ENCODE results near the gene POLG.

The POLG gene

DNA sequence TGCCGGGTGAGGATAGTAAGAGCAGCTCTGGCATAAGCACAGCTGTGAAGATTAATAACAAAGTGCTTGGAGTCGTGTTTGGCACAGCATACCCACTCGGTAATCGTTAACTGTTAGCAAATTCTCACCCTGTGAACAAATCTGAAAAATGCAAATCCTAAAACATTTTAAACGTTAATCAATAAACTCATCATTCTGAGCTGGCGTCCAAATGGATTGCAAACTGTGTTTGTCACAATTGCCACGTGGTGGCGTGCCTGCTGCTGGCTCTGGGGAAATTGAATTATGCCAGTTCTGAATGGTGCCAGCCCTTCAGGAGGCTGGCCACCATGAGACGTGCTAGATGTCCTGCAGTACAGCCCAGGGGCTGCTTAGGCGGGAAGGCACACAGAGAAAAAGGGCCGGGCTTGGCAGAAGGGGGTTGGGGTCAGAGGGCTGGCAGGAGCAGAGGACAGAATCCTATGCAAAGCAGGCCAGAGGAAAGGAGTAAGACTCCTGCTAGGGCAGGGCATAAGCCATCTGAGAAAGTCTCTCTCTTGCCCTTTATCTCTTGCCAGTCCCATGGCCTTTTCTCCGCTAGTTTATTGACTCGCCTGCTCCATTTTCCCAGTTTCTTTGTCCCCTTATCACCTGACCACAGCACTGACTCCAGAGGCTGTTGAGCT lies 22.1 kb upstream of the POLG start:
- no peak for DNase-seq

DNA sequence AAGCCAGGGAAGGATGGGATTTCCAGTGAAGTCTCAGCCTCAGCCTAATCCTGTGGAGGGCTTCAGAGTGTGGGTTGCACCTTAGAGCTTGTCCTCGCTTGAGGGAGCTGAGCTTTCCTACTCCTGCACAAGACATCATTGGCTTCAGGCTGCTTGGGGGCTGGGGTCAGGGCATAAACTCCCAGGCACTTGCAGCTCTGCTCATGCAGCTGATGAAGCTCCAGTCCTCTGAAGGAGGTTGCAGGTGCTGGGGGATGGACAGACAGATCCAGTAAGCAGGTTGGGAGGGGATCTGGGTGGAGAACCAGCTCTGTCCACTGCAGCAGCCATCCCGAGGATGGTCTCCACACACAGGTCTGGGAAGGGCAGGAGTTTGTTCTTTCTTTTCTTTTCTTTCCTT lies 19.4 kb upstream of the POLG start:
- DNase-seq: no peak

DNA sequence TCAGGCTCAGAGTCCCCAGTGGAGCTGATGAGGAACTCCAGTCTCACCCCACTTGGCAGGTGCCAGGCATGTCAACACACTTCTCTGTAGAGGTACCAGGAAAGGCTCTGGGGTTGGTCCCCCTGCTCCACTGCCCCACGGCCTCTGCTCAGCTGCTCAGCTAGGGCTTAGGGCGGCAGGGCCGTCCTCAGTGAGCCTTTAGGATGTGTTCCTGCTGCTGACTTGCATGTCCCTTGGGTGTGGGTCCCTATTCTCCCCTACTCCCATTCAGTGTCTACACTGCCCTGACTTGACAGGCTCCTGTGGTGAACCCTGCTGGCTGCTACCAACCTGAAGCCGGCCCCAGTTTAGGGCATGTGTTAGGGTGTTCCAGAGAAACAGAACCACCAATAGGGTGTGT lies 17.9 kb upstream of the POLG start:
- DNase-seq: no peak

DNA sequence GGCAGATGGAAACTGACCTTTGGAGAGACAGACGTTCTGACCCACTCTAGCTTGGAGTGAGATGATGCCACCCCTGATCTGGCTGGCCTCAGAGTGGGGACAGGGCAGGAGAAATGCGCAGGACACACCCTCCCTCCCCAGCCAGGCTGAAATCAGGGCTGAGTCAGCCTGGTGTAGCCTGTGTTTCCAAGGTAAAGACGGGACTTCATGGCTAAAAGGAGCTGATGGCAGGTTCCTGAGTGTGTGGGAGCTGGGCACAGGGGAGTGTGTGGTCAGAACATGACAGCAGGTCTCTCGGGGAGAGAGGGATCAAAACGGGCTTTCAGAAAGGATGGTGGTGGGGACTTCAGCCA lies 14.6 kb upstream of the POLG start:
- no peak for DNase-seq

DNA sequence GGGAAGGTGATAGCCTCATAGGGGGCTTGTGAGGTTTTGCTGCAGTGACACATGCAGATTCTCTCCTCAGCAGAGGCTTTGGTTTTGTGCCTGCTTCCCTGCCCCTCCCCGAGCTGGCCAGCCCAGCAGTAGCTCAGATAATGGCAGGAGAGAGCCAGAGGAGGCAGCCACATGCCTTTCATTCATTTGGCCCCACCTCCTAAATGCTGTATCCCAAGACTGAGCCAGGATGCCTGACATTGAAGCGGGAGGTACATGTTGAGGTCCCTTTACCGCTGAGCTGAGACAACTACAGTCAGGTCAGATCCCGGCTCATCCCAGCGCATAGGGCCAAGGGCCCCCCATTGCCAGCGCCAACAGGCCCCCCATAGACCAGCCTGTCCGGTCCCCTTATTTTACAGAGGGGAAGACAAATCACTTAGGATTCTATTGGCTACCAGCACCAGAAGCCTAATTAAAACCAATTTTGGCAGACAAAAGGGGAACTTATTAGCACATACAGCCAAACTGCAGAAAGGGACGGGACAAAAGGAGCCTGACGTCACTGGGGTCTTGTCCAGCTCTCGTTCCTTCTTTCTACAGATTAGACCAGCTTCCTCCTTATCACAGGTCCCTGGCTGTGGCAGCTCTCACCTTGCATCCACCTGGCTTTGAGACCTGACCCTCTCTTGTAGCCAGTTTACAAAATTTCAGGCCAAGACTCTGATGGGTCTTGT lies 12.1 kb upstream of the POLG start:
- no peak for DNase-seq

DNA sequence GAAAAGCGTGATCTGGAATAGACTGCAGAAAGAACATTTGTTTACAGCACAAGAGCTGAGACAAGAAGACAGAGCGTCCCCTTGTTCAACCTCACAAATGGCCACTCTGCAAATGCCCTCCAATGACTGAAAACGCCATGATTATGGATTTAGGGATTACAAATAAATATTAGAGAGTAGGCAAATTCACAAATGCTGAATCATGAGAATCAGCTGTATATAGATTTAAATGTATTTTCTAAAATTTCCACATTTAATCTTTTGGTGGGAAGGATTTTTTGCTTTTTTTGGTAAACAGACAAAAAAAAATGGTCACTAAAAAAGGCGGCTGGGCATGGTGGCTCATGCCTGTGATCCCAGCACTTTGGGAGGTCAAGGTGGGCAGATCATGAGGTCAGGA lies 10.6 kb upstream of the POLG start:
- DNase-seq: no peak

DNA sequence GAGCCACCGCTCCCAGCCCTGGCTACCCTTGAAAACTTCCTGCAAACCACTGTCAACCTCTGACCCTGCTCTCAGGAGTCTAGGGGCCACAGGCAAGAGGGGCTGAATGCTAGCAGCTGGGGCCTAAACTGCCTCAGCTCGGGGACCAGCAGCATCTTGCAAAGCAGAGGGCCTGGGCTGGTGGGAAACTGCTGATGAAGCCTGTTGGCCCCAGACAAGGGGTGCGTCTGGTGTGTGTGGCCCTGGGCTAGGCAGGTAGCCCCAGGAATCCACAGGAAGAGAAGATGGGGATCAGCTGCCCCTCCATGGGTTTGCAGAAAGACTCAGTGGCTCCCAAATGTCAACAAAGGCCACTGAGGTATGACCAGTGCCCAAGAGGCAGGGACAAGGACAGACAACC lies 8.2 kb upstream of the POLG start:
- no peak for DNase-seq

DNA sequence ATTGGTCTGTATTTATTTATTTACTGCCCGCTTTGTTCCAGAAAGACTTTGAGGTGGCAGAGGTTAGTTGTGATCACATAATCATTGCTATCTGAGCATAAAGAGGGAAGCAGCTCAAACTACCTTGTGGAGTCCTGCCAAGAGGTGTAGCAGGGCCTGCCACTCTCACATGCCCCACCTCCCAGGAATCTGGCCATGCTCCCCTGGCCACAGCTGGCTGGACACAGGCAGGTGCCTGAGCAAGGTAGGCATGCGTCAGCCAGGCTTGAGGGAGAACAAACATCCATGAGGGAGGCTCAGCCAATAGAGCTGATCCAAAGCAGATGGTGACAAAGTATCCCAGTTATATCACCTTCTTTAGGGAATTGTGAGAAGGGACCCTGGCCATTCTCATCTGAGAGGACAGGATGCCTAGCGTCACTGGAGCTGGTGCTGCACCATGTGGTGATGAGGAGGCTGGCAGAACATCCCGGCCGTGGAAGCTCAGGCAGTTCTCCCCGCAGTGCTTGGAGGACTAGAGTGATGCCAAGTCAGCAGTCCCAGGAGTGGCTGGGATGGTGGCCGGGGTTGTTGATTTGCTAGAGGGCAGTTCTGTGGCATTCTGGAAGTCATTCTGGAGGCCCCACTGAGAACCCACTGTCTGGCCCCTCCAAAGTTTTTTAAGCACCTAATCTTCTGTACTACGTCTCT lies 6.8 kb upstream of the POLG start:
- no peak for DNase-seq

DNA sequence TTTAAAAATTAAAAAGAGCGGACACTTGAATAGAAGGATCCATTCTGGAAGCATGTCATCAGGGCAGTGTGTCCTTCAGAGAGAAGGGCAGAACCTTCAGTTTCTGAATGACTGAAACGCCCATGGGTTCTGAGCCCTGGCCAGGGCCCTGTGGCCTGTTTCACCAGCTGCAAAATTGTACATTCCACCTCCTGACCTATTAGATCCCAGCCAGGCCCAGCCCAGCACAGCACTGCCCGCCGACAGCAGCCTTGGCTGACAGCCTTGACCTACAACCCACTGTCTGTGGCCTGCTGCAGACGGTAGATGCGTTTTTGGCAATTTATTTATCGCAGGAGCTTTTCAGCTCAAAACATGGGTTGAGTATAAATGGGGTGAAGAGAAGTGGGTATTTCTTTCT lies 5.9 kb upstream of the POLG start:
- no peak for DNase-seq

DNA sequence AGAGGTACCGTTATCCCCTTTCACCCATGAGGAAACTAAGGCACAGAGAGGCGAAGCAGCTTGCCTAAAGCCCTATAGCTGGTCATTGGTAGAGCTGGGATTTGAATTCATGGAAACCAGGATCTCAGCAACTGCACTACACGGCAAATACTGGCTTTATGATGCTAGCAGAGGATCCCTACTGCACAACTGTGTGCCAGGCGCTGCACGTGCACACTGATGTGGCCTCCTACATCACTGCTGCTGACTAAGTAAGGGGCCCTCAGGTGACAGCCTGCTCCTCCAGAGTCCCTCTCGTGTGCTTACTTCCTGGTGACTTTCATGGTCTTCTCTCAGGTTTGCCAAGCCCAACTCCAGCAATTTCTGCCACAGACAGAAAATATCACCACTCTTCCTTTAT lies 3.4 kb upstream of the POLG start:
- DNase-seq: peak; percentile 45

DNA sequence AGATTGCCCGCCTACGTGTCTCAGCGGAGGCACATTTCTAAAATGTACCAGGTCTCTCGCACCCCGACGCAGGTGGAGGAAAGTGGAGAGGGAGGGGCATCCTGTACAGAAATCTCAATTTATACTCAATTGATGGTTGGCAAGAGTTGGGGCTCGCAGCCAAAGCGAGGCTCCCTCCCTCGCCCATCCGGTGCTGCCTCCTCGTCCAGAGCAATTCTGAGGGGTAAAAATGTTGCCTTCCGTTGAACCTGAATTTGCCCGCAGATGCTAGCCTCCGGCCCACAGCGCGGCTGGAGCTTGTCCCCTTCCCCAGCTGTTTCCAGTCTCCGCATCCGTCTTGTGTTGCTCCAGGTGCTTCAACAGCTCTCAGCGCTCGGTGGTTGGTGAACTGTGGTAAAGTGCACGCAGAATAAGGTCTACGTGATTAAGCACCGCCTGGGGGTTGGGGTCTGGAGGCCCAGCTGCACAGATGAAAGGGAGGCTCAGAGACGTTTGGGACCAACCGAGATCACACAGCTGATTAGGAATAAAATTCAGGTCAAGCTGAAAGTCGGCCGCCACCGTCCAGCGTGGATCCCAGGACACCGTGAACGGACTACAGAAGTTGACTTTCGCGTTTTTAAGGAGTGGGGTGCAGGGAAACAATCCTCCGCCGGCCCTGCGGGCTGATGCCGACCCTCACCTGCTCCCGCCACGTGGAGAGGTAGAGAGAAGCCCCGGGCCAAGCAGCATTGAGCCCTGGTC lies 846 bp upstream of the POLG start:
- DNase-seq: no peak

DNA sequence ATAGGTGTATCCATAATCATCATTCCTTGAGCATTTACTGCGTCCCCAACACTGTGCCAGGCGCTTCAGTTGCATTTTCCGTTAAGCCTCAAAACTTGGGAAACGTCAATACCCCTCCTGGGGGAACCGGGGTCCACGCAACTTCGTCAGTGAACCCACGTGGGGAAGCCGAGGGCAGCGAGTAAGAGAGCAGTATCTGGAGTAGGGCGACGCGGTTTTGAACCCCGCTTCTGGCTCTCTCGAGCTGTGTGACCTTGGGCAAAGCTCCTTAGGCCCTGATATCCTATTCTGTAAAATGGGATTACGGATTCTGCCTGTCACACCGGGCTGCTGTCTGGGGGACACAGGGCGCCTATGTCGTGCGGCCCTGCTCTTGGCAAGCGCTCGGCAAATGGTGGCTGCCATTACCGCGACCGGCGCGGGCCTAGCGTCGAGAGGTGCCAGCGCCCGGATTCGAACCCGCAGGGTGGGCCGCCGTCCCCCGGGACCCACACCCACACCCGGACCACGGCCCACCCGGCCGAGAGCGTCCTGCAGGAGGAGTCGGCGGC lies 590 bp downstream of the POLG start:
- DNase-seq: no peak

DNA sequence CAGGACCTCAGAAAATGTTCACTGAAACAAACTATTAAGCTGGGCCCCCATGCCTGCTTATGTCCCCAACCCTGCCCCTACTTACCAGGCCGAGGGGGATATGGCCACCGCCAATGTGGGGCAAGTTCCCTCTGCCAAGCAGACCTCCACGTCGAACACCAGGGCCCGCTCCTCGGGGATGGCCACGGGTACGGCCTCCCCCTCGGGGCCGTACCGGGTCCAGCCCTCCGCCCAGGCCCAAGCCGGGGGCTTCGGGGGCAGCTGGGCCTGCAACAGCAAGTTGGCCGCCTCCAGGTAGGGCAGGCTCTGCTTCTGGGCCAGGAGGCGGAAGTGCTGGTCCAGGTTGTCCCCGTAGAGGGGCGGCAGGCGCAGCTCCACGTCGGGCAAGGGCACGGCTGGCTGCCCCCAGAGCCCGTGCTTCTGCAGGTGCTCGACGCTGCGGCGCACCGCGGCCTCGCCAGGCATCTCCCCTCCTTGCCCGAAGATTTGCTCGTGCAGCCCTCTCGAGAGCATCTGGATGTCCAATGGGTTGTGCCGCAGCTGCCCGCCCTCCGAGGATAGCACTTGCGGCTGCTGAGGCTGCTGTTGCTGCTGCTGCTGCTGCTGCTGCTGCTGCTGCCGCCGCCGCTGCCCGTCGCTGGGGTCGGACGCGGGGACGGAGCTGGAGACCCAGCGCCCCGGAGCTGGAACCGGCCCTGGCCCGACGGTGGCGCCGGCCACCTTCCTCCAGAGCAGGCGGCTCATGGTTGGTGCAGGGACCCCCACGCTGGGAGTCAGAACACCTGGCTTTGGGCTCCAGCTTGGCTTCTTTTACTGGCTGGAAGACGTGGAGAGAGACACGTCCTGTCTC lies 1.4 kb downstream of the POLG start:
- peak; percentile 62 for DNase-seq

DNA sequence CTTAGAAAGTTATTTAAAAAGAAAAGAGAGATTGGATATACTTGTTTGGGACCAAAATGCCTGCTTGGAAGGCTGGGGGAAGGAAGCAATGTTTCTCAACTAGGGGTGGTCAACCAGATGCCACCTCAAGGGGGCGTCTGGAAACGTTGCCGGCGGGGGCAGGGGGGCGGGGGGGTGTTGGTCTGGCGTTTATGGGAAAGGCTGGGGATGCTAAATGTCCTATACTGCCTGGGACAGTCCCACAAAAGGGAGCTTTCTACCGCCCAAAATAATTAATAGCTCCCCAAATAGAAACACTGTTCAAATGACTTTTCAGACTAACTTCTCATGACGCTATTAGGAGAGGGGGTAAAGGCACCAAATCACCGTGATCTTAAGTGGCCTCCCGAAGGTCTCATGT lies 2.2 kb downstream of the POLG start:
- peak; percentile 41 for DNase-seq

DNA sequence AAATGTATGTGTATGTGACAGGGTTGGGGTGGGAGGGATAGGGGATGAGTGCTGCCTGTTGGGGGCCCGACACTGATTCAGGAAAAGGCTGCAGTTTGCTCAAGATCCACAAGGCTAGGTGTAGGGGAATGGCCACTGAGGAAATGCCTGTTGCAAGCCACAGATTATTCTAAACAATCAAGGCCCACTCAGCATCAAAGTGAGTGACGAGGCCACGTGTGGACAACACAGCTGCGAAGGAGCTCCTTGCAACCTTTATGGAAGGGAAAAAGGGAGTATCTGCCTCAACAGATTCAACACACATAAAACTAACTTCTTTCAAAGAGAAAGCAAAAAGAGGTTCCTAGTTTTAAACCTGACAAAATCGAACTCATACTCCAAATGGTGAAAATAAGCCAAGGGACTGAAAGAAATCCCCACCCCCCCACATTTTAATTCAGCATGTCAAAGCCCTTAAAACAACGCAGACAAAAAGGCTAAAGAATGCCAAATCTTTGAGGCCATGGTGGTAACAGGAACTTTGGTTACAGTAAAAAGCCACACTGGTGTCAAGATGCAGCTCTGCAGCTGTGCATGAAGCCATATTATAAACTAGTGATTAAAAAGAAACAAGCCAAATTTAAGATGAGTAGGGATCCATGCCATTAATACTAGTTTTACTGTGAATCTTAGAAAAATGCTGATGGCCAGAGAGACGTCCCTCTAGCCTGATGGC lies 3.6 kb downstream of the POLG start:
- no peak for DNase-seq

DNA sequence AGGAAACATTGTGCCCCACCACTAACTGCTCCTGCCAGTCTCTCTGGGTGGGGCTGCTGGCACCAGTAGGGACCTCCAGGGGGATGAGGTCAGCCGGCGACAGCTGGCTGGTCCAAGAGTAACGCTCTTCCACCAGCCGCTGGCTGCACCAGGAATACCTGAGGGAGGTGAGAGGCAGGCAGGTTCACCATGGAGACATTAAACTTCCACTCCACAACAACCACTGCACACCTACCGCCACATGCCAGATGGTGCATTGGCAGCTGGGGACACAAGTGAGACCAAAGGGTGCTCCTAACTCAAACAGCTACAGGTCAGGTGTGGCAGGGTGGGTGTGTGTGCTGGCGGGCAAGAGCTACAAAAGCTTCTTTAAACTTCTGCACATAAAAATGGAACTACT lies 4.5 kb downstream of the POLG start:
- no peak for DNase-seq

DNA sequence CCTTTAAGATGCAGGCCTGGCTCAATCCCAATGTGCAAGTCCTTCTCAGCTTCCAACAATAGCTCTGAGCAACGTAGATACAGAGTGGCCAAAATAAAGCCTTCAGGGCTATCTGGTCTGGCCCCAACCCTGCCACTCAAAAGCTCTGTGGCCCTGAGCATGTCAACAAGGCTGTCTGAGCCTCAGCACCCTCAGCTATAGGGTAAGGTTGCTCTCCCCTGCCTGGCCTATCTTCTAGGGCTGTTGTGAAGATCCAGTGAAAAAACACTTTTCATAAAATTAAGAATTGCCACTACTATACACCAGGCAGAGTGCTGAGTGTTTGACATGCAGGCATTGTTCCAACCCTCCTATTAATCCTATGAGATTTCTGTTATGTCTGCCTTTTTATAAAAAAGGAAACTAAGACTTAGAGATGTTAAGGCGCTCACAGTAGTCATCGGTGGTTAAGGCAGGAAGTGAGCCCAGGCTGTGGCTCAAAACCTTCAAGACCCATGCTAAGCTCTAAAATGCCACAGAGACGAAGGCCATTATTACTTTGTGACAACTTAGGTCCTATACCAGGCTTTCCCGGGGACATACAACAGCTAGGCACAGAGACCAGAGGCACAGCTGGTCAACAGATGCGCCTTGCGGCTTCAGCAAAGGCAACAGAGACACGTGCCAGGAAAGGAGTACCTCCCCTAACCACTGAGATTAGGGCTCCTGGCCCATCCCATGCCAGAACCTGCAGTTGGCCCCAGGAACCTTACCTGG lies 5.1 kb downstream of the POLG start:
- peak; percentile 67 for DNase-seq

DNA sequence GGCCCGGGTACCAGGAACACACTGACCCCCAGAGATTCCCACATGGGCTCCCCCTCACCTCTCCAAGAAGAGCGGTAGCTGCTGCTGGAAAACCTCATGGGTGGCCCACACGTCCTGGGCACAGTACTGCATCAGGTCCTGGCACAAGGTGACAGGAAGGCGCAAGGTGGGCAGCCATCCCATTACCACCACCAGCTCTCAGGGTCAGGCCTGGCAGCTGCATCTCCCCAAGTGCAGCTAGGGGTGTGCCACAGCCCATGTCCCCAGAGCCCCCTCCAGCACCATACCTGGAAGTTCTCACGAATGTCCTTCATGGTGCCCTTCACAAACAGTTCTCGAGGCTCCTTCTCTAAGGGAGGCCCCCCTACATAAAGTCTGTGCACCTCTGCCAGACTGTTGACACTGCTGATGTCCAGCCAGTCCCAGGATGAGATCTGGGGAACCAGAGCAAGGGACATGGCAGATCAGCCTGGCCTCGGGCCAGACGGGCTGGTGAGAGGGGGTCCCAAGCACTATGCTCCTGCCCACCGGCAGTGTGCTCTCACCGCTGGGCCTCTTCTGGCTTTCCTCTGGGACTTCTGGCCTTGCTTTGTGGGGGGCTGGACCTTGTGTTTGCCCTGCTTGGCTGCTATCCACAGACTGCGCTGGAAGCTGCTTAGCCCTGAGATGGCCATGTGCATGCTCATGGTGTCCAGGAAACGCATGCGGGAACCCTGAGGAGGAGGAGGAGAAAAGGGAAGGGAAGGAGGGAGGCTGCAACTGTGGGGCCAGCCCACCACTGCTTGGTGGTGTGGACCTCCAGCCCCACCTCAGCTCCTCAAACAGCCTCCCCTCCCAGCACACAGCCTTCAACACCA lies 6.0 kb downstream of the POLG start:
- no peak for DNase-seq

DNA sequence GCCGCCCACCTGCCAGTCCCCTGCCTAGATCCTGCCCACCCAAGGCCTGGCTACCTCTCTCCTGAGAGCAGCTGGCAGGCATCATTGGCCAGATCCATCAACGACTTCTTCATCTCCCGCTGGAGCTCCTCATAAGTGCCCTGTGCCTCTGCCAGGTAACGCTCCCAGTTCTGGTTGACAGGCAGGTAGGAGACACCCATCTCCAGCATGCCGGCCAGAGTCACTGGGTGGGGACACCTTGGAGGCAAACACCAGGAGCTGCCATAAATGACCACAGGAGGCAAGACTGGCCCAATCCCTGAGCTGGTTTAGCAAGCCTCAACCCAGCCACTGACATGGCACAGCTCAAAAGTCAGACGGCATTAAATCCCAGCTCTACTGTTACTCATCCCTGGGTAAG lies 7.5 kb downstream of the POLG start:
- no peak for DNase-seq

DNA sequence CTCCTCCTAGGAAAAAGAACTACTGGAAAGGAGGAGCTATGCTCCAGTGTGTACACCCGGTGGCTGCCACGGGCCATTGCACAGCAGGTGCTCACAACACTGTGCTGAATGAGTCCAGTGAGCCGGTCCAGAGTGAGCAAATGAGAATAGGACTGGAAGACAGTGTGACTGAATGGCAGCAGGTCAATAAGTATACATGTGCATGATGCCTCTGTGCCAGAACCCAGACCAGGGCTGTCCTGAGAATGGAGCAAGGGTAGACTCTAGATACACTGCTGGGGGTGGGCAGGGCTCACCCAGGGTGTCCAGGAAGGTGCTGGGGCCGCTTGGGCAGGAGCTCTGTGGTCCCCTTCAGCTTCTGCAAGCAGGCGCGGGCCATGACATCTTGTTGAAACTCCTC lies 8.3 kb downstream of the POLG start:
- no peak for DNase-seq

All from activated effector memory CD4-positive, alpha-beta T cell treated with anti-CD3 and anti-CD28 coated beads, Interleukin-2, amount 50 U/mL, for 16 hours (primary cell).